Esophagus squamous epithelium (tissue), 4 donors: ENCODE results near the gene RUNX1.

Source experiments
- POLR2A ChIP-seq, 4 donors: fragments of 450-650 bp; IDR thresholded peaks; one replicate each; pipeline ENCODE4 v1.6.1; 2017; ENCODE audit warnings: antibody characterized with exemption in 4 of 4, mild to moderate bottlenecking in 4 of 4, moderate library complexity in 3 of 4
- TF ChIP-seq, protein P1 (sequence below), 6 experiments: fragments of 450-650 bp in 4 of 6; fragments of 200-600 bp in 2 of 6; sonication (generic) in 2 of 6; IDR thresholded peaks; one replicate each; pipeline ENCODE4 v1.5.1; 2016 to 2019; ENCODE audit warnings: antibody characterized with exemption in 6 of 6, mild to moderate bottlenecking in 4 of 6, moderate library complexity in 4 of 6

- TF ChIP-seq, protein P1, sequence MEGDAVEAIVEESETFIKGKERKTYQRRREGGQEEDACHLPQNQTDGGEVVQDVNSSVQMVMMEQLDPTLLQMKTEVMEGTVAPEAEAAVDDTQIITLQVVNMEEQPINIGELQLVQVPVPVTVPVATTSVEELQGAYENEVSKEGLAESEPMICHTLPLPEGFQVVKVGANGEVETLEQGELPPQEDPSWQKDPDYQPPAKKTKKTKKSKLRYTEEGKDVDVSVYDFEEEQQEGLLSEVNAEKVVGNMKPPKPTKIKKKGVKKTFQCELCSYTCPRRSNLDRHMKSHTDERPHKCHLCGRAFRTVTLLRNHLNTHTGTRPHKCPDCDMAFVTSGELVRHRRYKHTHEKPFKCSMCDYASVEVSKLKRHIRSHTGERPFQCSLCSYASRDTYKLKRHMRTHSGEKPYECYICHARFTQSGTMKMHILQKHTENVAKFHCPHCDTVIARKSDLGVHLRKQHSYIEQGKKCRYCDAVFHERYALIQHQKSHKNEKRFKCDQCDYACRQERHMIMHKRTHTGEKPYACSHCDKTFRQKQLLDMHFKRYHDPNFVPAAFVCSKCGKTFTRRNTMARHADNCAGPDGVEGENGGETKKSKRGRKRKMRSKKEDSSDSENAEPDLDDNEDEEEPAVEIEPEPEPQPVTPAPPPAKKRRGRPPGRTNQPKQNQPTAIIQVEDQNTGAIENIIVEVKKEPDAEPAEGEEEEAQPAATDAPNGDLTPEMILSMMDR (IDR thresholded peaks at IDR 0.05): no peak
- TF ChIP-seq POLR2A (IDR thresholded peaks at IDR 0.05): no peak
These were observed 170.2 kb downstream of the RUNX1 start for GRCh38 chr21:34878940-34879339.
